GM06990 (cell line): ENCODE results near the gene OBP2A.

Experiments used
- DNase-seq: peaks from one replicate; pipeline ENCODE4 v3.0.0-alpha.2; 2011; ENCODE audit not compliant: insufficient read length; ENCODE audit errors: extremely low read depth
- H3K27me3 ChIP-seq: replicated peaks from 2 replicates; pipeline ENCODE4 v1.6.0; 2011; ENCODE audit warnings: low read length; ENCODE audit not compliant: control insufficient read depth, insufficient read depth
- H3K36me3 ChIP-seq: 2 replicates; pipeline ENCODE4 v1.5.1; 2011; ENCODE audit warnings: low read length; ENCODE audit not compliant: control insufficient read depth, insufficient read depth
- H3K4me3 ChIP-seq: replicated peaks from 2 replicates; pipeline ENCODE4 v1.5.1; 2011; ENCODE audit warnings: low read depth, mild to moderate bottlenecking, control low read depth, low read length
- TF ChIP-seq, protein P1 (sequence below): IDR thresholded peaks from 2 replicates; pipeline ENCODE4 v1.5.1; 2011; ENCODE audit warnings: low read length, control low read depth, mild to moderate bottlenecking, inconsistent platforms; ENCODE audit not compliant: insufficient read depth, poor library complexity, severe bottlenecking

Gene OBP2A

DNA sequence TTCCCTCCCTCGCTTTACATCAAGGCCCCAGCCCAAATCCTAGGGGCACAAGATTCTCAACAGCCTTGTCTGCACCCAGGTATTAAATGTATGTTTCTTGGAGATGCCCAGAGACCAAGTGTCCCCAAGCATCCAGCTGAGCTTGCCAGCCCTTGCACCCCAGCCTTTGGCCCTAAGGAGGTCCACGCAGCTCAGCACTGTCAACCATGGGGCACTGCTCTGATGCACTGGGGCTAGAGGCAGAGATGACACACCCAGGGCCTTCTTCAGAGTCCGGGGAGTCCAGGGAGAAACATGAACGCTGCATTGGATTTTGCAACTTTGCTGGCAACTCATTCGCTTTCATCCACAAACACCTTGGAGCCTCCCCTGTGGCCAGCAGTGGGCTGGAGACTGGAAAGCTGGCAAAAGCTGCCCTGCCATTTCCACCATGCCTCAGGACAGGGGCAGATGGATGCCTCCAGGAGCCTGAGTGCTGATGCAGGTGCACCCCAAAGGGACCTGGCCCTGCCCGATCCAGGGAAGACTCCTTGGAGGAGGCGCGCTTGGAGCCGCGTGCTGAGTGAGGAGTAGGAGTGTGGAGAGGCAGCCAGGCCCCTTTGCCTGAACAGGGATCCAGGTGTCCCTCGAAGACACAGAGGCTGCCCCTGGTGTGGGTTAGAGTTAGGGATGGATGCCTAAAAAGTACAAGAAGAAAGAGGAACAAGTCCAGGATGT lies 34.9 kb downstream of the OBP2A start:
- TF ChIP-seq, protein P1, sequence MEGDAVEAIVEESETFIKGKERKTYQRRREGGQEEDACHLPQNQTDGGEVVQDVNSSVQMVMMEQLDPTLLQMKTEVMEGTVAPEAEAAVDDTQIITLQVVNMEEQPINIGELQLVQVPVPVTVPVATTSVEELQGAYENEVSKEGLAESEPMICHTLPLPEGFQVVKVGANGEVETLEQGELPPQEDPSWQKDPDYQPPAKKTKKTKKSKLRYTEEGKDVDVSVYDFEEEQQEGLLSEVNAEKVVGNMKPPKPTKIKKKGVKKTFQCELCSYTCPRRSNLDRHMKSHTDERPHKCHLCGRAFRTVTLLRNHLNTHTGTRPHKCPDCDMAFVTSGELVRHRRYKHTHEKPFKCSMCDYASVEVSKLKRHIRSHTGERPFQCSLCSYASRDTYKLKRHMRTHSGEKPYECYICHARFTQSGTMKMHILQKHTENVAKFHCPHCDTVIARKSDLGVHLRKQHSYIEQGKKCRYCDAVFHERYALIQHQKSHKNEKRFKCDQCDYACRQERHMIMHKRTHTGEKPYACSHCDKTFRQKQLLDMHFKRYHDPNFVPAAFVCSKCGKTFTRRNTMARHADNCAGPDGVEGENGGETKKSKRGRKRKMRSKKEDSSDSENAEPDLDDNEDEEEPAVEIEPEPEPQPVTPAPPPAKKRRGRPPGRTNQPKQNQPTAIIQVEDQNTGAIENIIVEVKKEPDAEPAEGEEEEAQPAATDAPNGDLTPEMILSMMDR, result no peak
- no peaks in the 10 kb centered on the region for H3K36me3 ChIP-seq

GRCh38 chr9:135581636-135582426 lies 35.9 kb downstream of the OBP2A start:
- TF ChIP-seq, protein P1, result no peak
- no peaks in the 10 kb centered on the region for H3K27me3 ChIP-seq
- no peak overlapping the region for H3K4me3 ChIP-seq
- DNase-seq, result no peak
- no peaks in the 10 kb centered on the region for H3K36me3 ChIP-seq

More for the DNA sequence above, 34.9 kb downstream of the OBP2A start:
- DNase-seq, result no peak
- Histone ChIP-seq H3K27me3 (no peaks in the 10 kb centered on the region), H3K4me3 (no peak overlapping the region)

DNA sequence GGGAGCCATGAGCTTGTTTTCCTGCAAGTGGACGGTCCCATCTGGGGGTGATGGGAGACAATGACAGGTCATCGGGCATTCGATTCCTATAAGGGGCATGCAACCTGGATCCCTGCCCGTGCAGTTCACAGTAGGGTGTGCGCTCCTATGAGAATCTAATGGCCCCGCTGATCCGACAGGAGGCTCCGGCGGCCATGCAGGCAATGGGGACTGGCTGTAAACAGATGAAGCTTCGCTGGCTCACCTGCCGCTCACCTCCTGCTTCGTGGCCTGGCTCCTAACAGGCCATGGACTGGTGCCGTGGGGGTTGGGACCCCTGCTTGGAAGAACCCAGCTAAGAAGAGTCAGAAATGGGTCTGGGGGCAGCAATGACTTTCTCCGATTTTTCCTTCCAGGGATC lies 36.6 kb downstream of the OBP2A start:
- TF ChIP-seq, protein P1, result no peak
- no peak for DNase-seq
- Histone ChIP-seq H3K36me3 (no peaks in the 10 kb centered on the region), H3K4me3 (no peak overlapping the region), H3K27me3 (no peaks in the 10 kb centered on the region)

DNA sequence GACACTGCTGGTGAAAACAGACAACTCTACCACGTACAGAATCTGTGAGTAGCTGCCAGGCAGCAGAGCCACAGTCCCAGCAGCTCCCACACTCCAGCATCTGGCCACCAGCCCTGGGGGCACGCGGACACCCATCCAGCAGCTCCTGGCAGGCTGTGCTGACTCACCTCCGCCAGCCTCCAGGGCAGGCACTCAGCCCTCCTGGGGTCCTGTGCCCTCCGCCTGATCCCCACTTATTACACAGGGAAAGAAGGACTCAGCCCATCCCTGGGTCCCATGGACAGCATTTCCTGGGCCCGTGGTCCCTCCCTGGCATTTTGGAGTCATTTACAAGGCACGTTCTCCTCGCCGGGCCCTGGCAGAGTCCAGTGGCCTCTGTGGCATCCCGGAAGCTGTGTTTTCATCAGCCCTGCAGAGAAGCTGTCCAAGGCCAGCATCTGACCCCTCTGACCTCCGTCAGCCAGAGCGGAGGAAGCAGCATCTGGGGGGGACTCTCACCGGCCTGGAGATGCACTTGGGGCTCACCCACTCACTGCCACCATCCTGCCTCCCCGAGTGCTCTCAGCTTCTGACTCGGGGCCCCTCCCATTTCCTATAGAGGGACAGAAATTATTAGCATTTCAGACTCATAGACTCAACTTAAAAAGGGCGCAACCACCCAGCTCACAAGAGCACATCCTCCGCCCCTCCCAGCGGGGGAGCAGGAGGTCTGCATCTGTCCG lies 37.2 kb downstream of the OBP2A start:
- no peak overlapping the region for H3K4me3 ChIP-seq
- no peaks in the 10 kb centered on the region for H3K36me3 ChIP-seq
- no peak for DNase-seq
- H3K27me3 ChIP-seq, result no peaks in the 10 kb centered on the region
- TF ChIP-seq, protein P1, result no peak

- Histone ChIP-seq H3K36me3 (no peaks in the 10 kb centered on the region), H3K27me3 (no peaks in the 10 kb centered on the region), H3K4me3 (no peak overlapping the region)
- DNase-seq, result no peak
- TF ChIP-seq, protein P1, result no peak
Measured at GRCh38 chr9:135583688-135584011, 37.7 kb downstream of the OBP2A start.
